ENCODE results near the gene VAV2. TPM values are rescaled to one million over a fixed set of nuclear protein-coding genes. Genes with fewer than 3 reads are reported as not detected.

The VAV2 gene
- total RNA-seq, 4 donors from 2014 or later = 9.1 to 13.5 (median 10.1) TPM

DNA sequence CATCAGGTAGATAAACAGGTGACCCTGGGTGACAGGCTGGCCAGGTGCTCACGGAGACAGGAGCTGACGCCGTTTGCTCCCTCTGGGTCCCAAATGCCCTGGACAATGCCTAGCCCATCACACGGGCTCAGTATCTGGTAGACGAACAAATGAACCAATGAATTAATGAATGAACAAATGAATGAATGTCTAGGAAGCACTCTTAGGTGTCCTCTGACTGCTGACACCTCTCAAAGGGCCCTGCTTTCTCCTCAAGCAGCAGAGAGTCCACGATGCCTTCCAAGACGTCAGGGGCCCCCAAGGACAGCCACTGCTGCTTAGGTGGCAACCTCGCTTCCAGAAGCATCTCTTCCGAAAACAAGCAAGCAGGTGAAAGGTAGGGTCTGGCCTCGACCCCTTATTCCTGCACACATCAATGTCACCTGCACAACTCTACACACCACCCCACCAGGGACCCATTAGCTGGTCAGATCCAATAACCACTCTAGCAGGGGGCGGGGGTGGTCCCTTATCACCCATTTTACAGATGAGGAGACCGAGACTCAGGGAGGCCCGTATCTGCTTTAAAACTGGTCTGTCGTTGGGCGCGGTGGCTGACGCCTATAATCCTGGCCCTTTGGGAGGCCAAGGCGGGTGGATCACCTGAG lies 45.2 kb downstream of the VAV2 start:
- H3K36me3 ChIP-seq = peaks cover 0 to 5% (median 2%) of the 10 kb centered on the region in 4 donors
- no peak overlapping the region for H3K27ac ChIP-seq (replicated peaks in 1 of 4)
- intact Hi-C loops (cut with DNase I) = no loop called here
- no peak for DNase-seq (ENCODE audit: extremely low spot score)
- no peak for TF ChIP-seq POLR2A (IDR thresholded peaks at IDR 0.05; ENCODE audit: low read depth)
- H3K9me3 ChIP-seq = no peaks in the 10 kb centered on the region
- H3K4me3 ChIP-seq = no peak overlapping the region
- peaks cover 4 to 36% (median 24%) of the 10 kb centered on the region in 4 donors for H3K4me1 ChIP-seq
- no peaks in the 10 kb centered on the region for H3K27me3 ChIP-seq
- WGBS = 91% methylated on average over 18 of the region's 18 CpGs

DNA sequence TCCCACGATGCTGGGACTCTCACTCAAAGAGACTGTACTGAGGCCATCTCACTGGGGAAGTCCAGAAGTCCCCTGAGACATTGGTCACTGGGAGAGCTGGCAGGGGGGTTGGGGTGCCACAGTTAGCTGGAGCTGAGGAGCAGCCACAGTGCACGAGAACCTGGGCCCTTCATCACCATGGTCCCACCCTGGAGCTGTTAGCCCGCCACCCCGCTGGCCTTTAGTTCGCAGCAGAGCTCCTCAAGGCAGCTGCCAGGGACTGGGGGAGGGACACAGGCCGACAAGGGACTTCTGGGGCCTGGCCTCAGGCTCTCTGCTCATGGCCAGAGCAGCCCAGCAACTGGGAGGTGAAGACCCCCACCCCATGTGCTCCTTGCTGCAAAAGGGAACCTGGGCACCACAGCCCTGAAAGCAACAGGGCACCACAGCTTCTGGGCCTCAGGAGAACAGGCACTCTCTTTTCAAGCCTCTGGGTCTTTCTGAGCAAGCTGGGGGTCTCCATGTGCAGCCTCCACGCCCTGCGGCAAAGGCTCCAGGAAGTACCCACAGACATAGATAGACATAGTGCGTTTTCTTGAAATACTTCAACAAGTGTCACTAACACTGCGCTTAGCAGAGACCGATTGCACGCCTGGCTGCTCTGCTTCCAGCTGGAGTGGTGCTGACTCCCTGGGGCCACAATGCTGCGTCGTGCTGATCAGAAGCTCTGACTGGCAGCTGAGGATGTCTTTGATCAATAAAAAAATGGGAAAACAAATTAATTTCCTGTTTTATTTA lies 46.0 kb downstream of the VAV2 start:
- intact Hi-C loops (cut with DNase I) = no loop called here
- no peaks in the 10 kb centered on the region for H3K9me3 ChIP-seq
- peaks cover 0 to 5% (median 2%) of the 10 kb centered on the region in 4 donors for H3K36me3 ChIP-seq
- H3K4me3 ChIP-seq = no peak overlapping the region
- no peak for TF ChIP-seq POLR2AphosphoS5 (IDR thresholded peaks at IDR 0.05)
- no peak for TF ChIP-seq EP300 (IDR thresholded peaks at IDR 0.05)
- TF ChIP-seq POLR2A (IDR thresholded peaks at IDR 0.05; ENCODE audit: low read depth) = no peak
- TF ChIP-seq, protein P1, sequence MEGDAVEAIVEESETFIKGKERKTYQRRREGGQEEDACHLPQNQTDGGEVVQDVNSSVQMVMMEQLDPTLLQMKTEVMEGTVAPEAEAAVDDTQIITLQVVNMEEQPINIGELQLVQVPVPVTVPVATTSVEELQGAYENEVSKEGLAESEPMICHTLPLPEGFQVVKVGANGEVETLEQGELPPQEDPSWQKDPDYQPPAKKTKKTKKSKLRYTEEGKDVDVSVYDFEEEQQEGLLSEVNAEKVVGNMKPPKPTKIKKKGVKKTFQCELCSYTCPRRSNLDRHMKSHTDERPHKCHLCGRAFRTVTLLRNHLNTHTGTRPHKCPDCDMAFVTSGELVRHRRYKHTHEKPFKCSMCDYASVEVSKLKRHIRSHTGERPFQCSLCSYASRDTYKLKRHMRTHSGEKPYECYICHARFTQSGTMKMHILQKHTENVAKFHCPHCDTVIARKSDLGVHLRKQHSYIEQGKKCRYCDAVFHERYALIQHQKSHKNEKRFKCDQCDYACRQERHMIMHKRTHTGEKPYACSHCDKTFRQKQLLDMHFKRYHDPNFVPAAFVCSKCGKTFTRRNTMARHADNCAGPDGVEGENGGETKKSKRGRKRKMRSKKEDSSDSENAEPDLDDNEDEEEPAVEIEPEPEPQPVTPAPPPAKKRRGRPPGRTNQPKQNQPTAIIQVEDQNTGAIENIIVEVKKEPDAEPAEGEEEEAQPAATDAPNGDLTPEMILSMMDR (IDR thresholded peaks at IDR 0.05) = no peak
- peaks cover 1 to 29% (median 18%) of the 10 kb centered on the region in 4 donors for H3K4me1 ChIP-seq
- no peak overlapping the region for H3K27ac ChIP-seq (replicated peaks in 1 of 4)
- 99% methylated on average over 10 of the region's 14 CpGs for WGBS
- no peaks in the 10 kb centered on the region for H3K27me3 ChIP-seq
- no peak for DNase-seq (ENCODE audit: extremely low spot score)

DNA sequence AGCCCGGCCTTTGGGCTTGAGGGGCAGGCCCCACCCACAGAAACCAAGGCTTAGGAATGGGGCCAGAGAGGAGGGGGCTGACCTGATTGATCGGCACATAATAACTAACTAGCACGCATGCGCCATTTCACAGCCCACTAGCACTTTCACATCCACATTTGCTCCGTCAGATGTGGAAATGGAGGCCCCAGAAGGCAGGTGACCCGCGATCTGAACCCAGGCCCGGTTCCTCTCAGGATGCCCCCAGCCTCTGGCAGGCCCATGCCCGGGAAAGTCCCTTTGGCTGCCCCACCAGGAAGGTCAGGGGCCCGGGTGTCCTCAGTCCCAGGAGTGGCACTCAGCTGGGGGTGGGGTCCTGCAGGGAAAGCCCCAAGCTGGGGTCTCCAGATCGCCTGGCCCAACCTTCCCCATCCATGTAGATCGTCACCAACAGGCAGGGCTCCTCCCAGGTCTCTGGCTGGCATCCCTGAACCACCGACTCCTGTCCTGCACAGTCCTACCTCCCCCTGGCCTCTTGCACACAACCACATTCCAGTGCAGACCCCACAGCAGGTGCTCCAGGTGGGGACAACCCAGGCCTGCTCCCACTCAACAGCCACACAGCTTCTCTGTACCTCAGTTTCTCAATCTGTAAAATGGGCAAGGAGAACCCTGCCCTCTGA lies 46.7 kb downstream of the VAV2 start:
- intact Hi-C loops (cut with DNase I) = no loop called here
- Histone ChIP-seq H3K36me3 (peaks cover 0 to 5% (median 2%) of the 10 kb centered on the region in 4 donors), H3K27me3 (no peaks in the 10 kb centered on the region), H3K27ac (replicated peaks in 1 of 4) (no peak overlapping the region), H3K9me3 (no peaks in the 10 kb centered on the region), H3K4me3 (no peak overlapping the region), H3K4me1 (peaks cover 0 to 23% (median 15%) of the 10 kb centered on the region in 4 donors)
- TF ChIP-seq POLR2AphosphoS5 (IDR thresholded peaks at IDR 0.05) (no peak), POLR2A (IDR thresholded peaks at IDR 0.05; ENCODE audit: low read depth) (no peak), EP300 (IDR thresholded peaks at IDR 0.05) (no peak)
- TF ChIP-seq, protein P1 (IDR thresholded peaks at IDR 0.05) = no peak
- 73% methylated on average over 7 of the region's 13 CpGs for WGBS
- no peak for DNase-seq (ENCODE audit: extremely low spot score)

DNA sequence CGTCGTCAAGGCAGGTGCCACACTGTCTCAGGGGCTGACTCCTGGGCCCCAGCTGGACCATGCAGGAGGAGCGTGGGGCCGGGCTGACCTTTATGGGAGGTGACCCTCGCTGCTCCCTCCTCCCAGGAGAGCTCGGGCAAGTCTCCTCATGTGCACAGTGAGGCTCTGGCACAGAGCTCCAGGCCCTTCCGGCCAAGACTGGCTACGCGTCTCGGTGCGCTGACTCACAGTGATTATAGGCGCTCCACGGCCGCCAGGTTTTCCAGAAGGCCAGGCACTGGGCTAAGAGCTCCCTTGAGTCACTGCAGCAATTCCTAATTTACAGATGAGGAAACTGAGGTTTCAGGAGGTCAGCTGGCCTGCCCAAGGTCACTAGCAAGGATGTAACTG lies 47.4 kb downstream of the VAV2 start:
- 70% methylated on average over 2 of the region's 14 CpGs for WGBS
- intact Hi-C loops (cut with DNase I) = no loop called here
- Histone ChIP-seq H3K36me3 (peaks cover 0 to 5% (median 2%) of the 10 kb centered on the region in 4 donors), H3K4me1 (peaks cover 0 to 16% (median 8%) of the 10 kb centered on the region in 4 donors), H3K27me3 (no peaks in the 10 kb centered on the region), H3K9me3 (no peaks in the 10 kb centered on the region), H3K4me3 (no peak overlapping the region), H3K27ac (replicated peaks in 1 of 4) (no peak overlapping the region)
- DNase-seq (ENCODE audit: extremely low spot score) = no peak
- no peak for TF ChIP-seq EP300 (IDR thresholded peaks at IDR 0.05)
- TF ChIP-seq POLR2A (IDR thresholded peaks at IDR 0.05; ENCODE audit: low read depth) = no peak
- TF ChIP-seq POLR2AphosphoS5 (IDR thresholded peaks at IDR 0.05) = no peak
- TF ChIP-seq, protein P1 (IDR thresholded peaks at IDR 0.05) = no peak

All from esophagus muscularis mucosa (tissue), 4 donors.